ENCODE results near the gene PSD2.

- TF ChIP-seq CTCF (IDR thresholded peaks at IDR 0.05): no peak
- TF ChIP-seq REST (IDR thresholded peaks at IDR 0.05; ENCODE audit: insufficient read depth in 1 of 2, low read depth in 2 of 2, low read length in 1 of 2): no peak
Observed at GRCh38 chr5:139809331-139809810, 13.8 kb downstream of the PSD2 start.
